WTC11 (cell line): Measurements from ENCODE around the gene MOV10L1.

Experiments used
- CTCF ChIP-seq: fragments of 200-600 bp; IDR thresholded peaks from 2 replicates; pipeline ENCODE4 v1.8.0; 2022; ENCODE audit warnings: antibody characterized with exemption
- E2F4 ChIP-seq: sonication (generic); formaldehyde crosslinking; IDR thresholded peaks from 2 replicates; pipeline ENCODE4 v1.8.1; 2022; ENCODE audit warnings: low read depth, mild to moderate bottlenecking, moderate library complexity, missing genetic modification reagents, borderline replicate concordance
- IRF1 ChIP-seq: sonication (generic); formaldehyde crosslinking; IDR thresholded peaks from 2 replicates; pipeline ENCODE4 v1.8.0; 2023; ENCODE audit warnings: missing genetic modification reagents
- PRRX2 ChIP-seq: fragments of 250-450 bp; sonication (Bioruptor Pico); IDR thresholded peaks from 2 replicates; pipeline ENCODE4 v1.8.0; 2021; ENCODE audit warnings: mild to moderate bottlenecking
- SP1 ChIP-seq: sonication (generic); formaldehyde crosslinking; conservative IDR thresholded peaks from 2 replicates; pipeline ENCODE4 v1.8.1; 2022; ENCODE audit warnings: missing genetic modification reagents

GRCh38 chr22:50074551-50075530 is 15.0 kb upstream of the MOV10L1 start:
- no peak for TF ChIP-seq PRRX2
- TF ChIP-seq E2F4 (CRISPR knock-in tag): no peak
- no peak for TF ChIP-seq SP1 (CRISPR knock-in tag)
- TF ChIP-seq CTCF: no peak
- no peak for TF ChIP-seq IRF1 (CRISPR knock-in tag)
